Mesenchymal stem cell (in vitro differentiated cells and primary cell): ENCODE results near the gene SENP5.

Source experiments
- DNase-seq: peaks from one replicate; pipeline ENCODE4 v3.0.0-alpha.2; 2013
- H2AFZ ChIP-seq: one replicate; pipeline ENCODE4 v1.6.1; 2013; ENCODE audit warnings: low read depth, mild to moderate bottlenecking, control low read depth, inconsistent platforms, low read length, moderate library complexity
- H2AK5ac ChIP-seq: 2 replicates; pipeline ENCODE4 v1.6.1; 2013; ENCODE audit warnings: low read length, moderate library complexity, mild to moderate bottlenecking, inconsistent platforms; ENCODE audit not compliant: severe bottlenecking
- H2BK120ac ChIP-seq: one replicate; pipeline ENCODE4 v1.6.1; 2013; ENCODE audit warnings: low read depth, mild to moderate bottlenecking, inconsistent platforms, low read length, moderate library complexity
- H2BK12ac ChIP-seq, 2 experiments: one replicate each; pipeline ENCODE4 v1.6.1; 2013; ENCODE audit warnings: inconsistent platforms in 2 of 2, low read length in 2 of 2, mild to moderate bottlenecking in 2 of 2, moderate library complexity in 2 of 2, control low read depth in 1 of 2
- H2BK15ac ChIP-seq: one replicate; pipeline ENCODE4 v1.6.1; 2013; ENCODE audit warnings: mild to moderate bottlenecking, low read depth, inconsistent platforms; ENCODE audit not compliant: poor library complexity, severe bottlenecking
- H2BK5ac ChIP-seq: 2 replicates; pipeline ENCODE4 v1.6.1; 2013; ENCODE audit warnings: low read depth, mild to moderate bottlenecking, low read length, control low read depth, inconsistent platforms; ENCODE audit not compliant: poor library complexity, severe bottlenecking
- H3K14ac ChIP-seq, 2 experiments: one replicate each; pipeline ENCODE4 v1.6.1; 2013; ENCODE audit warnings: inconsistent platforms in 2 of 2, low read length in 2 of 2, control low read depth in 1 of 2, mild to moderate bottlenecking in 1 of 2, moderate library complexity in 1 of 2
- H3K18ac ChIP-seq, 2 experiments: one replicate each; pipeline ENCODE4 v1.6.1; 2013; ENCODE audit warnings: inconsistent platforms in 2 of 2, low read length in 2 of 2, control low read depth in 1 of 2, low read depth in 1 of 2, mild to moderate bottlenecking in 1 of 2
- H3K23ac ChIP-seq, 2 experiments: one replicate each; pipeline ENCODE4 v1.6.1; 2013; ENCODE audit warnings: inconsistent platforms in 2 of 2, low read length in 2 of 2, mild to moderate bottlenecking in 2 of 2, moderate library complexity in 2 of 2, control low read depth in 1 of 2
- H3K27ac ChIP-seq: 2 replicates; pipeline ENCODE4 v1.5.1; 2013; ENCODE audit warnings: mild to moderate bottlenecking, moderate library complexity, low read length, control low read depth, inconsistent platforms; ENCODE audit not compliant: poor library complexity, severe bottlenecking
- H3K27me3 ChIP-seq, 2 experiments: 2 replicates each; pipeline versions ENCODE4 v1.6.1 to v1.7.0; 2013; ENCODE audit warnings: low read length in 2 of 2, mild to moderate bottlenecking in 2 of 2, moderate library complexity in 2 of 2, control low read depth in 1 of 2, inconsistent platforms in 1 of 2; ENCODE audit not compliant: control insufficient read depth in 1 of 2, insufficient read depth in 1 of 2
- H3K36me3 ChIP-seq, 2 experiments: 2 replicates each; pipeline versions ENCODE4 v1.6.1 to v1.7.0; 2013; ENCODE audit warnings: low read length in 2 of 2, control low read depth in 1 of 2, inconsistent platforms in 1 of 2, low read depth in 1 of 2, mild to moderate bottlenecking in 1 of 2; ENCODE audit not compliant: insufficient read depth in 2 of 2, control insufficient read depth in 1 of 2
- H3K4ac ChIP-seq, 2 experiments: one replicate each; pipeline ENCODE4 v1.6.1; 2013; ENCODE audit warnings: inconsistent platforms in 2 of 2, low read length in 2 of 2, mild to moderate bottlenecking in 2 of 2, moderate library complexity in 2 of 2, control low read depth in 1 of 2, low read depth in 1 of 2
- H3K4me1 ChIP-seq: 2 replicates; pipeline ENCODE4 v1.6.1; 2013; ENCODE audit warnings: low read depth, low read length, control low read depth; ENCODE audit not compliant: control insufficient read depth, insufficient read depth
- H3K4me2 ChIP-seq: 2 replicates; pipeline ENCODE4 v1.6.1; 2013; ENCODE audit warnings: low read length, mild to moderate bottlenecking, inconsistent platforms; ENCODE audit not compliant: poor library complexity, severe bottlenecking
- H3K4me3 ChIP-seq, 2 experiments: 2 replicates each; pipeline versions ENCODE4 v1.5.1 to v1.7.0; 2013; ENCODE audit warnings: low read length in 2 of 2, mild to moderate bottlenecking in 2 of 2, control low read depth in 1 of 2, low read depth in 1 of 2; ENCODE audit not compliant: insufficient read depth in 1 of 2
- H3K79me1 ChIP-seq: replicated peaks from 2 replicates; pipeline ENCODE4 v1.6.1; 2013; ENCODE audit warnings: mild to moderate bottlenecking, control low read depth, low read length, inconsistent platforms; ENCODE audit not compliant: poor library complexity, severe bottlenecking
- H3K9ac ChIP-seq: 2 replicates; pipeline ENCODE4 v1.7.0; 2013; ENCODE audit warnings: mild to moderate bottlenecking, low read length, moderate library complexity
- H3K9me3 ChIP-seq: 2 replicates; pipeline ENCODE4 v1.7.0; 2013; ENCODE audit warnings: mild to moderate bottlenecking, low read length; ENCODE audit not compliant: control insufficient read depth
- H4K8ac ChIP-seq: one replicate; pipeline ENCODE4 v1.6.1; 2013; ENCODE audit warnings: inconsistent platforms, mild to moderate bottlenecking, low read length, moderate library complexity
- H4K91ac ChIP-seq: one replicate; pipeline ENCODE4 v1.6.1; 2013; ENCODE audit warnings: mild to moderate bottlenecking, low read length, inconsistent platforms
- WGBS: methylation state at CpG from one replicate; pipeline ENCODE4 v1.1.7; 2013; ENCODE audit warnings: mixed read lengths; 5-methylcytosine and 5-hydroxymethylcytosine counted together

SENP5 gene

DNA sequence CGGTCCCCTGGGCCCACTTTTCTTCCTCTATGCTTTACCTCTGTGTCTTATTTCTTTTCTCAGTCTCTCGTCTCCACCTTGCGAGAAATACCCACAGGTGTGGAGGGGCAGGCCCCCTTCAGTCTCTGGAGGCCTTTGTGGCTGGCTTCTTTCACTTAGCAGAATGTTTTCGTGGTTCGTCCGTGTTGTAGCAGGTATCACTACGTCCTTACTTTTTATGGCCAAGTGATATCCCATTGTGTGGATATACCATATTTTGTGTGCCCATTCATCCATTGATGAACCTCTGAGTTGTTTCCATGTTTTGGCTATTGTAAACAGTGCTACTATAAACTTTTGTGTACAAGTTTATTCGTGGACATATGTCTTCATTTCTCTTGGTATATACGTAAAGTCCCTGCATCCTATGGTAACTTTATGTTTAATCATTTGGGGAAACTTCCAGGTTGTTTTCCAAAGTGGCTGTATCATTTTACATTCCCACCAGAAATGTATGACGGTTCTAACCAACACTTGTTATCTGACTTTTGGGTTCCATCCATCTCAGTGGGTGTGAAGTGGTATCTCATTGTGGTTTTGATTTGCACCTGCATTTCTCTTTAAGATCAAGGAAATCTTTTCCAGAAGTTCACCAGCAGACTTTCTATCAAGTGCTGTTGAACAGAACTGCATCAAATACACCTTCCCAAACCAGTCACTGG, 95.4 kb downstream of the SENP5 start:
- no peak overlapping the region for H3K18ac ChIP-seq
- no peak overlapping the region for H2AK5ac ChIP-seq
- peaks cover 2% of the 10 kb centered on the region for H3K4me1 ChIP-seq

DNA sequence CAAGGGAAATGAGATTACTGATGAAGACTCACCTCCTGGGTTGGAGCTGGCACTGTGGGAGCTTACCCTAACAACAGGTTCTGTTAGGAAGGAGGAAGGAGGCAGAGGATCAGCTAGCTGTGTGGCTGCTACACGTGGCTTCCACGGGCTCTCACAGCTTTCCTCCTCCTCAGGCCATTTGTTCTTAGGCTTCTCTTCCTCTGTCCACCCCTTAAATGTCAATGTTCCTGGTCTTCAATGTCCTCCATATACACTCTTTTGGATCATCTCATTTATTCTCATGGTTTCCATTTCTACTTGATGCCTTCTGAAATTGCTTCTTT, 95.9 kb downstream of the SENP5 start:
- Histone ChIP-seq H3K9ac (no peak overlapping the region), H3K79me1 (no peaks in the 10 kb centered on the region), H3K27me3 (peaks cover 0 to 4% of the 10 kb centered on the region in 2 experiments), H3K9me3 (no peaks in the 10 kb centered on the region), H2BK5ac (no peak overlapping the region), H2AK5ac (no peak overlapping the region), H3K36me3 (peaks cover 0 to 3% of the 10 kb centered on the region in 2 experiments), H3K4me3 (no peak overlapping the region), H2BK120ac (no peak overlapping the region), H3K4me1 (peaks cover 6% of the 10 kb centered on the region), H4K91ac (no peak overlapping the region), H3K4ac (no peak overlapping the region), H3K18ac (no peak overlapping the region), H3K14ac (no peak overlapping the region), H2AFZ (no peak overlapping the region), H2BK15ac (no peak overlapping the region), H2BK12ac (no peak overlapping the region), H3K23ac (no peak overlapping the region), H4K8ac (no peak overlapping the region), H3K4me2 (no peak overlapping the region), H3K27ac (no peak overlapping the region)
- WGBS, result 61% methylated on average over 2 of the region's 2 CpGs
- DNase-seq, result no peak

More for the DNA sequence above, 95.4 kb downstream of the SENP5 start:
- no peak overlapping the region for H3K4me3 ChIP-seq
- DNase-seq, result no peak
- H3K27me3 ChIP-seq, result peaks cover 0 to 4% of the 10 kb centered on the region in 2 experiments
- H3K23ac ChIP-seq, result no peak overlapping the region
- H3K4ac ChIP-seq, result no peak overlapping the region
- H3K9ac ChIP-seq, result no peak overlapping the region
- H2BK15ac ChIP-seq, result no peak overlapping the region
- no peaks in the 10 kb centered on the region for H3K79me1 ChIP-seq
- H2BK5ac ChIP-seq, result no peak overlapping the region
- H2BK12ac ChIP-seq, result no peak overlapping the region
- no peaks in the 10 kb centered on the region for H3K9me3 ChIP-seq
- WGBS, result 87% methylated on average over 9 of the region's 10 CpGs
- peaks cover 0 to 3% of the 10 kb centered on the region in 2 experiments for H3K36me3 ChIP-seq
- no peak overlapping the region for H2BK120ac ChIP-seq
- H2AFZ ChIP-seq, result no peak overlapping the region
- H3K4me2 ChIP-seq, result no peak overlapping the region
- no peak overlapping the region for H3K14ac ChIP-seq
- no peak overlapping the region for H4K91ac ChIP-seq
- H3K27ac ChIP-seq, result no peak overlapping the region
- no peak overlapping the region for H4K8ac ChIP-seq

DNA sequence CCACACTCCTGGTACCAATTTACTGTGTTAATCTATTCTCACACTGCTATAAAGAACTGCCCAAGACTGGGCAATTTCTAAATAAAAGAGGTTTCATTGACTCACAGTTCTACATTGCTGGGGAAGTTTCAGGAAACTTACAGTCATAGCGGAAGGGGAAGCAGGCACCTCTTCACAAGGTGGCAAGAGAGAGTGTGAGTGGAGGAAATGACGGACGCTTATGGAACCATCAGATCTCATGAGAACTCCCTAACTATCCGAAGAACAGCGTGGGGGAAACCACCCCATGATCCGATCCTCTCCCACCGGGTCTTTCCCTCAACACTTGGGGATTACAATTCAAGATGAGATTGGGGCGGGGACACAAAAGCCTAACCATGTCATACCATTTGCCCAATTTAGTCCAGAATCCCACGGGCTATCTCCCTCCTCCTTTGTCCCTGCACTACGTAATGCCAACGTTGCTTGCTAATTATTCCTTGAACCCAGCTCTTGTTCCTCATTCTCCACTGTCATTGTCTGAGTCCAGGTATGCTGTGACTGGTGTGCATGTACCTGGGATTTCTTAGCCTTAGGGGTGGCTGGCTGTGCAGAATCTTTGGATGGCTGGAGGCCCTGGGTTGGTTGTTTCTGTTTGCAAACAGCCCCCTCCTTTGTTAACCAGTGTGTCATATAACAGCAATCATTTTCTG, 97.5 kb downstream of the SENP5 start:
- H3K4me1 ChIP-seq, result peaks cover 17% of the 10 kb centered on the region

DNA sequence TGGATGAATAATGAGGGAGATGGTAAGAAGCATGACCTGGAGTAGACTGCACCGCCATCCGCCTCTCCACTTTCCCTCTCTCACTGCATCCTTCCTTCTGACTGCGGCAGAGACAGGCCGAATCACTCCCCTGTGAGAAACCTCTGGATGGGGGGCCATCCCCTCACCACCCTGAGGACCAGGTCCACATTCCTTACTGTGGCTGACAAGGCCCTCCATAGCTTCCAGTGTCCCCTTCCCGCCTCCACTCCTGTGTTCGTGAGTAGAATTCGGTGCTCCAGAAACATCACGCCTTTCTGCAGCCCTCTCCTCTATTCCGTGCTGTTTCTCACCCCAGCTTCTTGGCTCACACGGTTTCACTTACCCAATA, 98.1 kb downstream of the SENP5 start:
- Histone ChIP-seq H2BK5ac (no peak overlapping the region), H3K9ac (no peak overlapping the region), H3K4ac (no peak overlapping the region), H4K91ac (no peak overlapping the region), H2AFZ (no peak overlapping the region), H4K8ac (no peak overlapping the region), H2BK12ac (no peak overlapping the region), H3K4me3 (no peak overlapping the region), H2AK5ac (no peak overlapping the region), H3K4me1 (peaks cover 17% of the 10 kb centered on the region), H3K36me3 (peaks cover 0 to 3% of the 10 kb centered on the region in 2 experiments), H3K4me2 (no peak overlapping the region), H3K27ac (no peak overlapping the region), H3K18ac (no peak overlapping the region), H2BK15ac (no peak overlapping the region), H2BK120ac (no peak overlapping the region), H3K14ac (no peak overlapping the region), H3K79me1 (no peaks in the 10 kb centered on the region), H3K23ac (no peak overlapping the region), H3K9me3 (no peaks in the 10 kb centered on the region), H3K27me3 (peaks cover 0 to 5% of the 10 kb centered on the region in 2 experiments)
- no peak for DNase-seq
- WGBS, result 84% methylated on average over 10 of the region's 10 CpGs

More for the DNA sequence above, 97.5 kb downstream of the SENP5 start:
- H4K91ac ChIP-seq, result no peak overlapping the region
- no peaks in the 10 kb centered on the region for H3K27me3 ChIP-seq
- no peak overlapping the region for H4K8ac ChIP-seq
- no peak overlapping the region for H3K23ac ChIP-seq
- no peak overlapping the region for H3K18ac ChIP-seq
- H2BK12ac ChIP-seq, result no peak overlapping the region
- H3K14ac ChIP-seq, result no peak overlapping the region
- no peak overlapping the region for H2AFZ ChIP-seq
- H2BK15ac ChIP-seq, result no peak overlapping the region
- no peaks in the 10 kb centered on the region for H3K9me3 ChIP-seq
- H3K79me1 ChIP-seq, result no peaks in the 10 kb centered on the region
- H3K36me3 ChIP-seq, result peaks cover 0 to 3% of the 10 kb centered on the region in 2 experiments
- H2BK5ac ChIP-seq, result no peak overlapping the region
- H2BK120ac ChIP-seq, result no peak overlapping the region
- no peak overlapping the region for H3K4ac ChIP-seq
- no peak overlapping the region for H3K27ac ChIP-seq
- no peak overlapping the region for H3K4me3 ChIP-seq
- WGBS, result 84% methylated on average over 11 of the region's 11 CpGs
- H2AK5ac ChIP-seq, result no peak overlapping the region
- DNase-seq, result no peak
- no peak overlapping the region for H3K4me2 ChIP-seq
- H3K9ac ChIP-seq, result no peak overlapping the region
